HuH-7.5 (cell line): Measurements from ENCODE around the gene PDIK1L.

Source experiments
- DNase-seq: peaks from one replicate; pipeline ENCODE4 v3.0.0; 2011; ENCODE audit warnings: low spot score

PDIK1L gene

GRCh38 chr1:26122988-26123973 lies 11.7 kb downstream of the PDIK1L start:
- no peak for DNase-seq

GRCh38 chr1:26124418-26125331 lies 13.1 kb downstream of the PDIK1L start:
- no peak for DNase-seq

- DNase-seq = no peak
These were observed 13.8 kb downstream of the PDIK1L start for GRCh38 chr1:26125382-26125781.

GRCh38 chr1:26125946-26126320 lies 14.3 kb downstream of the PDIK1L start:
- no peak for DNase-seq

- DNase-seq = no peak
These were observed 14.9 kb downstream of the PDIK1L start for GRCh38 chr1:26126321-26127084.

- DNase-seq = no peak
These were observed 15.9 kb downstream of the PDIK1L start for GRCh38 chr1:26127235-26128163.

- no peak for DNase-seq
These were observed 18.2 kb downstream of the PDIK1L start for GRCh38 chr1:26129778-26130177.

- DNase-seq = no peak
These were observed 19.1 kb downstream of the PDIK1L start for GRCh38 chr1:26130695-26131094.

- no peak for DNase-seq
These were observed 20.7 kb downstream of the PDIK1L start for GRCh38 chr1:26132128-26132833.

GRCh38 chr1:26132834-26133167 lies 21.2 kb downstream of the PDIK1L start:
- no peak for DNase-seq

- DNase-seq = no peak
These were observed 22.8 kb downstream of the PDIK1L start for GRCh38 chr1:26134466-26134865.

GRCh38 chr1:26138974-26139558 lies 27.4 kb downstream of the PDIK1L start:
- DNase-seq = no peak

GRCh38 chr1:26142159-26142558 lies 30.5 kb downstream of the PDIK1L start:
- no peak for DNase-seq

GRCh38 chr1:26145041-26145959 lies 33.7 kb downstream of the PDIK1L start:
- peak; percentile 45 for DNase-seq

- no peak for DNase-seq
These were observed 34.3 kb downstream of the PDIK1L start for GRCh38 chr1:26145960-26146294.

GRCh38 chr1:26148887-26149286 lies 37.3 kb downstream of the PDIK1L start:
- no peak for DNase-seq

GRCh38 chr1:26153966-26154532 lies 42.4 kb downstream of the PDIK1L start:
- DNase-seq = no peak

- no peak for DNase-seq
These were observed 43.1 kb downstream of the PDIK1L start for GRCh38 chr1:26154750-26155149.
